ENCODE measurements around the gene LRRC59.

The LRRC59 gene

GRCh38 chr17:50379351-50380132 is 17.8 kb downstream of the LRRC59 start:
- DNase-seq (ENCODE audit: low spot score): no peak
- TF ChIP-seq, protein P1, sequence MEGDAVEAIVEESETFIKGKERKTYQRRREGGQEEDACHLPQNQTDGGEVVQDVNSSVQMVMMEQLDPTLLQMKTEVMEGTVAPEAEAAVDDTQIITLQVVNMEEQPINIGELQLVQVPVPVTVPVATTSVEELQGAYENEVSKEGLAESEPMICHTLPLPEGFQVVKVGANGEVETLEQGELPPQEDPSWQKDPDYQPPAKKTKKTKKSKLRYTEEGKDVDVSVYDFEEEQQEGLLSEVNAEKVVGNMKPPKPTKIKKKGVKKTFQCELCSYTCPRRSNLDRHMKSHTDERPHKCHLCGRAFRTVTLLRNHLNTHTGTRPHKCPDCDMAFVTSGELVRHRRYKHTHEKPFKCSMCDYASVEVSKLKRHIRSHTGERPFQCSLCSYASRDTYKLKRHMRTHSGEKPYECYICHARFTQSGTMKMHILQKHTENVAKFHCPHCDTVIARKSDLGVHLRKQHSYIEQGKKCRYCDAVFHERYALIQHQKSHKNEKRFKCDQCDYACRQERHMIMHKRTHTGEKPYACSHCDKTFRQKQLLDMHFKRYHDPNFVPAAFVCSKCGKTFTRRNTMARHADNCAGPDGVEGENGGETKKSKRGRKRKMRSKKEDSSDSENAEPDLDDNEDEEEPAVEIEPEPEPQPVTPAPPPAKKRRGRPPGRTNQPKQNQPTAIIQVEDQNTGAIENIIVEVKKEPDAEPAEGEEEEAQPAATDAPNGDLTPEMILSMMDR (IDR thresholded peaks at IDR 0.05; ENCODE audit: extremely low read depth, missing control alignments): no peak

DNA sequence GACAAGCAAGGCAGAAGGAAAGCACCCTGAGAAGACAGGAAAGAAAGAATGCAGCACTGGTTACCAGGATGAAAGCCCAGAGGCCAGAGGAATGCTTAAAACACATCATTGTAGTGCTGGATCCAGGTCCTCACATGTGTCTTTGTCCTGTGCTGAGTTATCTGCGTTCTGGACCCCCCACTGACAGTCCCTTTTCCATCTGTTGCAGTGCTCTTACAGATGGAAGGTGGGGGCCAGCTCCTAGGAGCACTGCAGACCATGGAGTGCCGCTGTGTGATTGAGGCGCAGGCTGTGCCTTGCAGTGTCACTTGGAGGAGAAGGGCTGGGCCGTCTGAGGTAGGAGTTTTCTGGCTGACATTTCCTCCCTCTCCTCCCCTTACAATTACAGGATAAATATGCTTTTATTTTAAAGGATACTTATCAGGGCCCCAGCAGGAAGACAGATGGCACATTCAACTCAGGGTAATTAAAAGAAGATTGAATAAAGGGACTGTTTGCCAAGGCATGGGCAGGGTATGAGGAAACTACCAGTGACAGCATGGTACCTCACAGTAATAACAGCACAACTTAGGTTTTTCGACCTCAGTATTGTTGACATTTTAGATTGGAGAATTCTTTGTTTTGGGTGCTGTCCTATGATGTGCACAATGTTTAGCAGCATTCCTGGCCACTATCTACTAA is 21.3 kb downstream of the LRRC59 start:
- TF ChIP-seq, protein P1 (IDR thresholded peaks at IDR 0.05; ENCODE audit: extremely low read depth, missing control alignments): no peak
- no peak for DNase-seq (ENCODE audit: low spot score)

GRCh38 chr17:50373705-50374104 is 23.6 kb downstream of the LRRC59 start:
- no peak for DNase-seq (ENCODE audit: low spot score)
- TF ChIP-seq, protein P1 (IDR thresholded peaks at IDR 0.05; ENCODE audit: extremely low read depth, missing control alignments): no peak

DNA sequence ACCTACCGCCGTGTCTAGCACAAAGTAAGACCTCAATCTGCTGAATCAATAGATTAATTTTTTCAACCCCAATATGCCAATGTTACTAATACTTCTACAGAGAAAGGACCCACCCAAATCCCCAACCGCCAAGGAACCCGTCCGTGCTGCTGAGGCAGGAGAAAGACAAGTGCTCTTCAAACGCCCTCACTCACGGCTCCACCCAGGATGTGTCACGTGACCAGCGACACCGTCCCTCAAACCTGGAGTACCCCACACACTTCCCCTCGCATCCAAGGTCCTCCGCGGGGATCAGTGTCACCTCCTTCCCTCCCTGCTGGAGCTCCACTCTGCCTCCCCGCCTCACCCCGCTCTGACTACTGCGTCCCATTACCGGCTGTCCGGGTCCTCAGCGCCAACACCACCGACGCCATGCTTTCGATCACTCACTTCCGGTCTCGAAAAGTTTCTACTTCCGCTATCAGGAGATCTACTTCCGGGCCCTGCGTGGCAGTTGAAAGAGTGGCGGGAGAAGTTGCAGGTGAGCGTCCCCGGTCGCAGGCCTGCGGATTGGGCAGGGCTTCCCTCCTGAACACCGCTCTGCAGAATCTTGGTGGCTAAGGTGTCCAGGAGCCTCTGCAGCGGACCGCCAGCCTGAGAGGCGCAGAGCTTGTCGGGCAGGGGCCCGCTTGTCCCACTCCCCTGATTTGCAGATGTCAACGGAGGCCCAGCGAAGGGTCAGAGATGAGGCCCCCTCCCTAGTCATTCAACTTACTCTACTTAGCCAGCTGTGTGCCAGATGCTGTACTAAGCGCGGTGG is 24.4 kb downstream of the LRRC59 start, which contains the start of the genes EME1 and MRPL27:
TSS of gene EME1 (plus strand) at position 472 of the 799 bp plus-strand sequence. CDS start 1,980 bp downstream, outside the sequence.
TSS of gene MRPL27 (minus strand) at position 427 of the 799 bp plus-strand sequence. CDS start at position 413, 14 bp downstream.
- DNase-seq (ENCODE audit: low spot score): peak; percentile 87
- TF ChIP-seq, protein P1 (IDR thresholded peaks at IDR 0.05; ENCODE audit: extremely low read depth, missing control alignments): no peak

GRCh38 chr17:50372222-50372757 is 25.0 kb downstream of the LRRC59 start:
- no peak for DNase-seq (ENCODE audit: low spot score)
- TF ChIP-seq, protein P1 (IDR thresholded peaks at IDR 0.05; ENCODE audit: extremely low read depth, missing control alignments): no peak

DNA sequence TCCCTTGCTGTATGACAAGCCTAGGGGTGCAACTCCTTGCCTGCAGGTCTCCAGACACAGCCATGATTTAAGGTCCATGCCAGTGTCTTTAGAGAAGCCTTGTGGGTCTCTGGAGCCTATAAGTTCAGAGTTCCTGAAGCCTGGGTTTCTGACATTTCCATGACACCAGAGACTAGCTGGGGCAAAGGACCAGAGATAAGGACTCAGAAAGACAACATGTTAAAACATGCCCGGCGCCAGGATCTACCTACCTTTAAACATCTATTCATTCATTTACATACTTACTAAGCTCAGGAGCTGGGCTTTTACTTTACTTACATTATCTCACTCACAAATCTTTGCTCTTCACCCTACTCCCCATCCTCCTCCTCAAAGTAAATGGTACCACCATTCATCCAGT is 25.8 kb downstream of the LRRC59 start:
- TF ChIP-seq, protein P1 (IDR thresholded peaks at IDR 0.05; ENCODE audit: extremely low read depth, missing control alignments): no peak
- DNase-seq (ENCODE audit: low spot score): no peak
